Smooth muscle cell of the brain vasculature (primary cell): Measurements from ENCODE around the gene ADAMTS9.

Experiments
- DNase-seq: peaks from one replicate; pipeline ENCODE4 v3.0.0-alpha.2; 2012; ENCODE audit warnings: low read depth, low spot score

ADAMTS9 gene

GRCh38 chr3:64489361-64490044, 198.3 kb downstream of the ADAMTS9 start:
- no peak for DNase-seq

- no peak for DNase-seq
These were observed 198.9 kb downstream of the ADAMTS9 start for GRCh38 chr3:64488939-64489338.

GRCh38 chr3:64484289-64484992, 203.4 kb downstream of the ADAMTS9 start:
- peak; percentile 51 for DNase-seq

- DNase-seq = no peak
These were observed 204.3 kb downstream of the ADAMTS9 start for GRCh38 chr3:64483467-64483866.

- DNase-seq = no peak
These were observed 212.8 kb downstream of the ADAMTS9 start for GRCh38 chr3:64475037-64475436.

GRCh38 chr3:64473466-64473865, 214.3 kb downstream of the ADAMTS9 start:
- DNase-seq = no peak

- no peak for DNase-seq
These were observed 217.4 kb downstream of the ADAMTS9 start for GRCh38 chr3:64470436-64470835.

- DNase-seq = no peak
These were observed 220.4 kb downstream of the ADAMTS9 start for GRCh38 chr3:64467255-64467944.
